Gastrocnemius medialis (tissue), 4 donors: ENCODE data around the gene NXT1. TPM values are rescaled to one million over a fixed set of nuclear protein-coding genes. Genes with fewer than 3 reads are reported as not detected.
A peak's percentile ranks its signal among the peaks of the same experiment; 100 is the strongest.

ENCODE experiments used
- ATAC-seq, 2 donors: fragments of 150-250 bp; one replicate each; pipeline ENCODE4 v1.9.1; 2016
- DNase-seq, 2 donors: peaks; one replicate each; pipeline ENCODE4 v3.0.0-alpha.2; 2019
- H3K27ac ChIP-seq, 4 donors: fragments of 200-600 bp; sonication (generic); 1 replicate in 1 of 4; 2 replicates in 3 of 4; pipeline ENCODE4 v1.5.1; 2016 to 2018; ENCODE audit warnings: mild to moderate bottlenecking in 2 of 4, moderate library complexity in 1 of 4
- H3K27me3 ChIP-seq, 3 donors: fragments of 200-600 bp; sonication (generic) in 2 of 3; 1 replicate in 1 of 3; 2 replicates in 2 of 3; pipeline versions ENCODE4 v1.5.1 to v1.6.0; 2016 to 2019; ENCODE audit warnings: mild to moderate bottlenecking in 1 of 3, moderate library complexity in 1 of 3
- H3K36me3 ChIP-seq, 2 donors: fragments of 200-600 bp; sonication (generic) in 1 of 2; one replicate each; pipeline ENCODE4 v1.5.1; 2017 to 2018
- H3K4me1 ChIP-seq, 2 donors: fragments of 200-600 bp; sonication (generic) in 1 of 2; one replicate each; pipeline ENCODE4 v1.5.1; 2016 to 2017; ENCODE audit warnings: mild to moderate bottlenecking in 2 of 2
- H3K4me3 ChIP-seq, 4 donors: fragments of 200-600 bp; sonication (generic) in 3 of 4; 1 replicate in 1 of 4; 2 replicates in 3 of 4; pipeline ENCODE4 v1.5.1; 2016 to 2019; ENCODE audit warnings: mild to moderate bottlenecking in 2 of 4
- H3K9me3 ChIP-seq, 3 donors: fragments of 200-600 bp; sonication (generic) in 2 of 3; 1 replicate in 1 of 3; 2 replicates in 2 of 3; pipeline ENCODE4 v1.5.1; 2016 to 2019
- CTCF ChIP-seq, 5 experiments: fragments of 450-650 bp in 3 of 5; fragments of 200-600 bp in 2 of 5; sonication (generic) in 2 of 5; IDR thresholded peaks in 4 of 5; conservative IDR thresholded peaks in 1 of 5; 1 replicate in 4 of 5; 2 replicates in 1 of 5; pipeline ENCODE4 v1.5.1; 2016 to 2019; ENCODE audit warnings: antibody characterized with exemption in 5 of 5, mild to moderate bottlenecking in 3 of 5, moderate library complexity in 3 of 5
- POLR2A ChIP-seq, 2 donors: fragments of 450-650 bp; IDR thresholded peaks; one replicate each; pipeline ENCODE4 v1.6.1; 2017; ENCODE audit warnings: antibody characterized with exemption in 2 of 2, mild to moderate bottlenecking in 2 of 2, moderate library complexity in 2 of 2
- in situ Hi-C, 4 donors: fragments of 200-750 bp; cut with MboI; loops; one replicate each; pipeline versions ENCODE4 v1.15.0 to v1.8.0; 2017; ENCODE audit warnings: low sequenced_read_pairs in 4 of 4
- intact Hi-C: fragments of 100-400 bp; cut with DNase I; formaldehyde crosslinking; loops from one replicate; pipeline ENCODE4 v1.15.1; 2023; ENCODE audit warnings: low total_unique reads
- total RNA-seq, 4 donors: library from RNA; depleted of rRNA; stranded (reverse); fragments of >200 nt; gene quantifications; one replicate each; pipeline versions ENCODE4 v1.1.0 to v1.2.3, GENCODE V29; 2016

Gene NXT1
- total RNA-seq, 4 donors from 2014 or later: 15.2 to 17.9 (median 15.9) TPM

- Histone ChIP-seq H3K9me3 (no peaks in the 10 kb centered on the region), H3K27ac (no peak overlapping the region), H3K4me1 (peaks cover 6% of the 10 kb centered on the region in 2 donors), H3K36me3 (no peaks in the 10 kb centered on the region), H3K27me3 (no peaks in the 10 kb centered on the region), H3K4me3 (no peak overlapping the region)
- intact Hi-C loops (loop anchor here (1.0 to 10.0 kb wide), 3 partner anchors 95 to 1005 kb away; no protein-coding TSS in a partner anchor), in situ Hi-C loops (loop anchor here (5.0 to 25.0 kb wide), 8 partner anchors 265 to 1003 kb away; partner anchors contain the start of genes THBD (in 2 of the 4), CST9 (in 1 of the 4) and SSTR4 (in 1 of the 4))
- ATAC-seq (no peak), DNase-seq (no peak)
- no peak for TF ChIP-seq POLR2A (IDR thresholded peaks at IDR 0.05)
- TF ChIP-seq CTCF (IDR thresholded peaks at IDR 0.05 in 4 of 5, conservative IDR thresholded peaks at IDR 0.05 in 1 of 5): no peak
Observed at GRCh38 chr20:23339986-23340385, 10.6 kb upstream of the NXT1 start.

- Histone ChIP-seq H3K4me3 (no peak overlapping the region), H3K9me3 (no peaks in the 10 kb centered on the region), H3K27me3 (no peaks in the 10 kb centered on the region), H3K27ac (no peak overlapping the region), H3K4me1 (peaks cover 6% of the 10 kb centered on the region in 2 donors), H3K36me3 (no peaks in the 10 kb centered on the region)
- in situ Hi-C loops (loop anchor here (10.0 to 25.0 kb wide), 5 partner anchors 264 to 1003 kb away; partner anchors contain the start of genes THBD (in 2 of the 4), CST9 (in 1 of the 4) and SSTR4 (in 1 of the 4)), intact Hi-C loops (loop anchor here (1.0 to 10.0 kb wide), 3 partner anchors 96 to 1006 kb away; no protein-coding TSS in a partner anchor)
- peak; percentile 84 to 87 for ATAC-seq
- TF ChIP-seq CTCF (IDR thresholded peaks at IDR 0.05 in 4 of 5, conservative IDR thresholded peaks at IDR 0.05 in 1 of 5): peak; percentile 33 to 75 (median 74)
- TF ChIP-seq POLR2A (IDR thresholded peaks at IDR 0.05): no peak
- DNase-seq: peak; percentile 39 to 63
Observed at GRCh38 chr20:23340524-23340923, 10.1 kb upstream of the NXT1 start.

- intact Hi-C loops: loop anchor here (10.0 kb wide), 2 partner anchors 96 to 1006 kb away; no protein-coding TSS in a partner anchor
Observed at GRCh38 chr20:23341073-23341472, 9.5 kb upstream of the NXT1 start.

GRCh38 chr20:23343590-23343989 is 7.0 kb upstream of the NXT1 start:
- ATAC-seq (no peak), DNase-seq (no peak)
- H3K4me3 ChIP-seq: no peak overlapping the region
- peaks cover 6% of the 10 kb centered on the region in 2 donors for H3K4me1 ChIP-seq
- TF ChIP-seq CTCF (IDR thresholded peaks at IDR 0.05 in 4 of 5, conservative IDR thresholded peaks at IDR 0.05 in 1 of 5) (no peak), POLR2A (IDR thresholded peaks at IDR 0.05) (no peak)
- no peaks in the 10 kb centered on the region for H3K36me3 ChIP-seq
- H3K27ac ChIP-seq: no peak overlapping the region
- H3K27me3 ChIP-seq: no peaks in the 10 kb centered on the region
- in situ Hi-C loops (loop anchor here (10.0 to 25.0 kb wide), 5 partner anchors 261 to 1006 kb away; partner anchors contain the start of genes THBD (in 2 of the 4), CST9 (in 1 of the 4) and SSTR4 (in 1 of the 4)), intact Hi-C loops (loop anchor here (10.0 kb wide), 2 partner anchors 99 to 1009 kb away; no protein-coding TSS in a partner anchor)
- H3K9me3 ChIP-seq: no peaks in the 10 kb centered on the region

More at GRCh38 chr20:23341073-23341472, 9.5 kb upstream of the NXT1 start:
- TF ChIP-seq POLR2A (IDR thresholded peaks at IDR 0.05) (no peak), CTCF (IDR thresholded peaks at IDR 0.05 in 4 of 5, conservative IDR thresholded peaks at IDR 0.05 in 1 of 5) (no peak)
- no peak overlapping the region for H3K4me3 ChIP-seq
- no peak overlapping the region for H3K27ac ChIP-seq
- in situ Hi-C loops: loop anchor here (10.0 to 25.0 kb wide), 5 partner anchors 264 to 1004 kb away; partner anchors contain the start of genes THBD (in 2 of the 4), CST9 (in 1 of the 4) and SSTR4 (in 1 of the 4)
- DNase-seq (no peak), ATAC-seq (no peak)
- H3K9me3 ChIP-seq: no peaks in the 10 kb centered on the region
- no peaks in the 10 kb centered on the region for H3K36me3 ChIP-seq
- no peaks in the 10 kb centered on the region for H3K27me3 ChIP-seq
- peaks cover 6% of the 10 kb centered on the region in 2 donors for H3K4me1 ChIP-seq
